Measurements from ENCODE around the gene SLC39A8.
"Not testable (repeated sequence)": the region's sequence is repeated elsewhere in the genome, so short reads cannot be mapped to it uniquely, and the experiment has no call there.

The SLC39A8 gene

DNA sequence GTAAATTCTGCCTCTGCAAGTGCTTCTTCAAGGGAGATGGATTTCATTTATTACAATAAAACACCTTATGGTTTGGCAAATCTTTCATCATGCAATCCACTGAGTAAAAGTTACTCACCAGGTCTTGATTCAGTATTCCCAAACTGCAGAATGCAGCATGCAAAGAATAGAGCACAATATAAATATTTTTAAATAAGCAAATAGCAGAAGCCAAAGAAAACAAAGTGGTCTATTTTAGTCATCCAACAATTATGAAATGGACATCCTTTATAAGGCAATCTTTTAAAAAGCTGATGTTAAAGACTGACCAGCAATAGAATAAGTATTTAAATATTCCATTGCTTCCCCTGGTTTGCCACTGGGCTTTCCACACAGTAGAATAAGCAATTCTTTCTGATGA is 59.5 kb downstream of the SLC39A8 start:
- DNase-seq (ENCODE audit: low read depth) = peak; percentile 46
- H3K4me3 ChIP-seq (ENCODE audit: low read depth, low read length) = no peak overlapping the region
- TF ChIP-seq, protein P1, sequence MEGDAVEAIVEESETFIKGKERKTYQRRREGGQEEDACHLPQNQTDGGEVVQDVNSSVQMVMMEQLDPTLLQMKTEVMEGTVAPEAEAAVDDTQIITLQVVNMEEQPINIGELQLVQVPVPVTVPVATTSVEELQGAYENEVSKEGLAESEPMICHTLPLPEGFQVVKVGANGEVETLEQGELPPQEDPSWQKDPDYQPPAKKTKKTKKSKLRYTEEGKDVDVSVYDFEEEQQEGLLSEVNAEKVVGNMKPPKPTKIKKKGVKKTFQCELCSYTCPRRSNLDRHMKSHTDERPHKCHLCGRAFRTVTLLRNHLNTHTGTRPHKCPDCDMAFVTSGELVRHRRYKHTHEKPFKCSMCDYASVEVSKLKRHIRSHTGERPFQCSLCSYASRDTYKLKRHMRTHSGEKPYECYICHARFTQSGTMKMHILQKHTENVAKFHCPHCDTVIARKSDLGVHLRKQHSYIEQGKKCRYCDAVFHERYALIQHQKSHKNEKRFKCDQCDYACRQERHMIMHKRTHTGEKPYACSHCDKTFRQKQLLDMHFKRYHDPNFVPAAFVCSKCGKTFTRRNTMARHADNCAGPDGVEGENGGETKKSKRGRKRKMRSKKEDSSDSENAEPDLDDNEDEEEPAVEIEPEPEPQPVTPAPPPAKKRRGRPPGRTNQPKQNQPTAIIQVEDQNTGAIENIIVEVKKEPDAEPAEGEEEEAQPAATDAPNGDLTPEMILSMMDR (conservative IDR thresholded peaks at IDR 0.05; ENCODE audit: low read depth, low read length) = no peak

DNA sequence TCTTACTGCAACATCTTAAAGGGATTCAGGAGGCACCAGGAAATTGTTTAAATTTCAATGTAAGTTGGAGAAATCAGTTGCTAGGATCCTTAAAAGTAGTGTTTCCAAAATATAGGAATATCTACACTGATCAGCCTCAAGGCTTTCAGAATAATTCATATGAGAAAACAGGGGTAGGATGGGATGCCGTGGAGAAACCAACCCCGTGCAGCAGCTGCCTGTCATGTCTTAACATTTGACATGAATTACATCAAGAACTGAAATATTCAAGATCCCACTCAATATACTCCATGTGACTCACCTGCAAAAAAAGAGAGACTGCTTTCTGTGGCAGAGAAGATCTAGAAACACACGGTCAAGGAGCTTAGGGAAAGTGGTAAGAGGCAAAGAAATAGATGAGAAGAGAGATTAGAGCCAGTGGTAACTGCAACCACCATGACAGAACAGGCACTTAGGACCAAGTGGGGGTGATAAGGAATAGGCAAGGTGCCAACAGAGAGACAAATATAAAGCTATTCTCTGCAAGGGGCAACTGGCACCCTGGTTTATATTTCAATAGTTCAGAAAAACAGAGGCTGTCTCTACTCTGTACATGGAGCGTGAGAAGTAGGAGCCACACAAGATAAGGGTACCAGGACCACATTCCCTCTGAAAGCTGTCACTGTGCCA is 64.0 kb downstream of the SLC39A8 start:
- DNase-seq (ENCODE audit: low read depth) = no peak
- TF ChIP-seq, protein P1 (conservative IDR thresholded peaks at IDR 0.05; ENCODE audit: low read depth, low read length) = no peak

DNA sequence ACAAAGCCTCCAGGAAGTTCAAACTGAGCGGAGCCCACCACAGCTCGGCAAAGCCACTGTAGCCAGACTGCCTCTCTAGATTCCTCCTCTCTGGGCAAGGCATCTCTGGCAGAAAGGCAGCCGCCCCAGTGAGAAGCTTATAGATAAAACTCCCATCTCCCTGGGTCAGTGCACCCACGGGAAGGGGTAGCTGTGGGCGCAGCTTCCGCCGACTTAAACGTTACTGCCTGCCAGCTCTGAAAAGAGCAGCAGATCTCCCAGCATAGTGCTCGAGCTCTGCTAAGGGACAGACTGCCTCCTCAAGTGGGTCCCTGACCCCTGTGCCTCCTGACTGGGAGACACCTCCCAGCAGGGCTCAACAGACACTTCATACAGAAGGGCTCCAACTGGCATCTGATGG is 72.0 kb downstream of the SLC39A8 start:
- not testable (repeated sequence) for DNase-seq (ENCODE audit: low read depth); H3K4me3 ChIP-seq (ENCODE audit: low read depth, low read length)

More for the DNA sequence above, 64.0 kb downstream of the SLC39A8 start:
- H3K4me3 ChIP-seq (ENCODE audit: low read depth, low read length) = no peak overlapping the region

DNA sequence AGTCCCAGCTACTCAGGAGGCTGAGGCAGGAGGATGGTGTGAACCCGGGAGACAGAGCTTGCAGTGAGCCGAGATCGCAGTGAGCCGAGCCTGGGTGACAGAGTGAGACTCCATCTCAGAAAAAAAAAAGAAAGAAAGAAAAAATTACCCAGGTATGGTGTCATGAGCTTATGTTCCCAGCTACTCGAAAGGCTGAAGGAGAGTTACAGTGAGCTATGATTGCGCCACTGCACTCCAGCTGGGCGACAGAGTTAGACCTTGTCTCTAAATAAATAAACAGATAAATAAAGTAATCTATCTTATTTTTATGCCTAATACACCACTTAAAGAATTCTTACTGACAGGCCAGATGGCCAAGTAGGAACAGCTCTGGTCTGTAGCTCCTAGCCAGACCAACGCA is 73.0 kb downstream of the SLC39A8 start:
- DNase-seq (ENCODE audit: low read depth) = peak; percentile 23
- H3K4me3 ChIP-seq (ENCODE audit: low read depth, low read length) = no peak overlapping the region
- TF ChIP-seq, protein P1 (conservative IDR thresholded peaks at IDR 0.05; ENCODE audit: low read depth, low read length) = no peak

DNA sequence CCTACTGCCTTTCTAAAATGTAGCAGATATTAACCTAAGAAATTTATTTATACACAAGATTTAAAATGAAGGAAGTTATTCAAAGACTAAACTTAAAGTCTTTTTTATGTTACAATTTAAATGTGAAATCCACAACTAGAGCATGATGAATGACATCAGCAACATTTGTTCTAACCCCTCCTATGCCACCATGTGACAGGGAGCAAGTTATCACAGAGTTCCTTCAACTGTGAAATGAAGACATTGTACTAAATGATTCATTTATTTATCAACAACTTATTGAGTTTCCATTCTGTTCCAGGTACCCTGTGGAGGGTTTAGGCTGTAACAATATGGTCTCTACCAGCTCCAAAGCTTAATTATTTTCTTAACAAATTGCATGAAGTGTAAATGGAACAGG is 76.9 kb downstream of the SLC39A8 start:
- H3K4me3 ChIP-seq (ENCODE audit: low read depth, low read length) = no peak overlapping the region
- DNase-seq (ENCODE audit: low read depth) = peak; percentile 8
- TF ChIP-seq, protein P1 (conservative IDR thresholded peaks at IDR 0.05; ENCODE audit: low read depth, low read length) = no peak

DNA sequence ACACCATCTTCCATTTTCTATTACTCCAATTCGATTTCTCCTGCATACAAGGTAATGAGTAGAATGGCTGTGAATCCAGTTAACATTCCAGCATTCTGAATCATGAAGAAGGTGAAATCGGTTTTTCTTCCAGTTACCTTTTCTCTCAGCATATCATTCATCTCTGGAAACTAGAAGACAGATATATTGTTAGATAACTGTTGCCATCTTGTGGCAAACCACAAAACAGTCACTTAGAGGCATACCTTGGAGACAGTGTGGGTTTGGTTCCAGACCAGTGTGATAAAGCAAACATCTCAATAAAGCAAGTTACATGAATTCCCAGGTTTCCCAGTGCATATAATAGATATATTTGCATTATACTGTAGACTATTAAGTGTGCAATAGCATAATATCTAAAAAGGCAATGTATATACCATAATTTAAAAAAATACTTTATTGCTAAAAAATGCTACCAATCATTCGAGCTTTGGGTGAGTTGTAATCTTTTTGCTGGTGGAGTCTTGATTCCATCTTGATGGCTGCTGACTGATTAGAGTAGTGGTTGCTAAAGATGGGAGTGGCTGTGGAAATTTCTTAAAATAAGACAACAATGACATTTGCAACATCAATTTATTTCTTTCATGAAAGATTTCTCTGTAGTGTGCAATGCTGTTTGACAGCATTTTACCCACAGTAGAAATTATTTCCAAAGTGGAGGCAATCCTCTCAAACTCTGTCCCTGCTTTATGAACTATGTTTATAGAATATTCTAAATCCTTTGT is 82.1 kb downstream of the SLC39A8 start:
- peak; percentile 74 for DNase-seq (ENCODE audit: low read depth)
- no peak overlapping the region for H3K4me3 ChIP-seq (ENCODE audit: low read depth, low read length)
- TF ChIP-seq, protein P1 (conservative IDR thresholded peaks at IDR 0.05; ENCODE audit: low read depth, low read length) = peak; percentile 67

DNA sequence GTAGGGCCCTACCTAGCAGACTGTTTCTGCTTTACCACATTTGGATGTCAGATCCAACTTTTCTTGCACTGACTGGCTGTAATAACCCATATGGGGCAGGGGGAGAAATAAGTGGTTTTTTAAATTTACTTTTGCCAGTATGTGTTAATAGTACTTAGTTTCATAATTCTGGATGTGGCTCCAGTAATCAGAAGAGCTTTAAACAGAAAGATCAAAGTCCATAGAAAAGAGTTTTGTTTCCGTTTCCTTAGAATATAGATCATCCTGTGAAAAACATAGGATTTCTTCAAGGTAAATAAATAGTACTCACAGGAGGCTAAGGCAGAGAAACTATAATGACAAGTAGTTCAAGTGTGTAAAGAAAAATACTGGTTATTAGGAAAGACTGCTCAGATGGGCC is 85.6 kb downstream of the SLC39A8 start:
- TF ChIP-seq, protein P1 (conservative IDR thresholded peaks at IDR 0.05; ENCODE audit: low read depth, low read length) = no peak
- no peak overlapping the region for H3K4me3 ChIP-seq (ENCODE audit: low read depth, low read length)
- DNase-seq (ENCODE audit: low read depth) = no peak

Data from choroid plexus epithelial cell (primary cell).